CD14-positive monocyte (primary cell): ENCODE measurements around the gene GPR65. TPM values are rescaled to one million over a fixed set of nuclear protein-coding genes. Genes with fewer than 3 reads are reported as not detected.

ENCODE experiments used
- DNase-seq, 3 donors: peaks; one replicate each; pipeline ENCODE4 v3.0.0-alpha.2; 2011 to 2022
- H2AFZ ChIP-seq: 2 replicates; pipeline ENCODE4 v1.6.0; 2012; ENCODE audit warnings: mild to moderate bottlenecking, low read depth, low read length, inconsistent platforms; ENCODE audit not compliant: insufficient read depth, poor library complexity, severe bottlenecking
- H3K27ac ChIP-seq, 2 donors: 1 replicate in 1 of 2; 2 replicates in 1 of 2; pipeline ENCODE4 v1.5.1; 2012 to 2013; ENCODE audit warnings: low read length in 2 of 2, control low read depth in 1 of 2, inconsistent platforms in 1 of 2, low read depth in 1 of 2, mild to moderate bottlenecking in 1 of 2
- H3K27me3 ChIP-seq, 2 donors: one replicate each; pipeline versions ENCODE4 v1.6.0 to v1.6.1; 2011 to 2013; ENCODE audit warnings: low read length in 2 of 2; ENCODE audit not compliant: control insufficient read depth in 2 of 2, insufficient read depth in 2 of 2
- H3K36me3 ChIP-seq, 2 donors: replicated peaks in 1 of 2; 1 replicate in 1 of 2; 2 replicates in 1 of 2; pipeline versions ENCODE4 v1.5.1 to v1.6.1; 2012 to 2013; ENCODE audit warnings: low read length in 2 of 2, control low read depth in 1 of 2, inconsistent platforms in 1 of 2, mild to moderate bottlenecking in 1 of 2; ENCODE audit not compliant: insufficient read depth in 2 of 2, control insufficient read depth in 1 of 2
- H3K4me1 ChIP-seq, 2 donors: 1 replicate in 1 of 2; 2 replicates in 1 of 2; pipeline versions ENCODE4 v1.5.1 to v1.6.1; 2012 to 2013; ENCODE audit warnings: low read length in 2 of 2, control low read depth in 1 of 2, inconsistent platforms in 1 of 2, mild to moderate bottlenecking in 1 of 2, moderate library complexity in 1 of 2; ENCODE audit not compliant: insufficient read depth in 2 of 2, control insufficient read depth in 1 of 2
- H3K4me2 ChIP-seq: replicated peaks from 2 replicates; pipeline ENCODE3; 2012; ENCODE audit warnings: low read length, moderate library complexity, mild to moderate bottlenecking; ENCODE audit not compliant: poor library complexity, severe bottlenecking; ENCODE audit errors: extremely low read depth
- H3K4me3 ChIP-seq, 3 experiments: fragments of 200-600 bp in 1 of 3; sonication (generic) in 1 of 3; replicated peaks in 1 of 3; 1 replicate in 2 of 3; 2 replicates in 1 of 3; pipeline ENCODE4 v1.5.1; 2011 to 2013; ENCODE audit warnings: low read length in 3 of 3, mild to moderate bottlenecking in 3 of 3, control low read depth in 2 of 3, low read depth in 2 of 3, inconsistent platforms in 1 of 3, moderate library complexity in 1 of 3
- H3K79me2 ChIP-seq: 2 replicates; pipeline ENCODE4 v1.6.0; 2012; ENCODE audit warnings: mild to moderate bottlenecking, control low read depth, inconsistent platforms, low read length, moderate library complexity; ENCODE audit not compliant: insufficient read depth
- H3K9ac ChIP-seq: 2 replicates; pipeline ENCODE4 v1.6.0; 2017; ENCODE audit warnings: low read length, mild to moderate bottlenecking; ENCODE audit not compliant: insufficient read depth, poor library complexity, severe bottlenecking
- H3K9me3 ChIP-seq, 2 donors: replicated peaks in 1 of 2; 1 replicate in 1 of 2; 2 replicates in 1 of 2; pipeline versions ENCODE4 v1.5.1 to v1.6.1; 2012 to 2013; ENCODE audit warnings: low read length in 2 of 2, control low read depth in 1 of 2; ENCODE audit not compliant: control insufficient read depth in 1 of 2, insufficient read depth in 1 of 2
- H4K20me1 ChIP-seq: 2 replicates; pipeline ENCODE4 v1.6.0; 2012; ENCODE audit warnings: mild to moderate bottlenecking, low read length, control low read depth, moderate library complexity; ENCODE audit not compliant: insufficient read depth
- H3K27ac Mint-ChIP-seq, 7 donors: one replicate each; pipeline ENCODE4 v1.8.0; 2020; ENCODE audit warnings: mild to moderate bottlenecking in 7 of 7, mixed read lengths in 7 of 7, moderate library complexity in 6 of 7, inconsistent platforms in 2 of 7
- H3K27me3 Mint-ChIP-seq, 3 donors: one replicate each; pipeline ENCODE4 v1.8.0; 2021 to 2022; ENCODE audit warnings: low read depth in 3 of 3, mild to moderate bottlenecking in 3 of 3, mixed read lengths in 3 of 3, moderate library complexity in 3 of 3, inconsistent platforms in 1 of 3
- H3K36me3 Mint-ChIP-seq, 2 donors: one replicate each; pipeline ENCODE4 v1.8.0; 2020; ENCODE audit warnings: mixed read lengths in 2 of 2, inconsistent platforms in 1 of 2, mild to moderate bottlenecking in 1 of 2
- H3K4me1 Mint-ChIP-seq: one replicate; pipeline ENCODE4 v1.8.0; 2020; ENCODE audit warnings: mild to moderate bottlenecking, mixed read lengths
- H3K4me3 Mint-ChIP-seq, 2 donors: one replicate each; pipeline ENCODE4 v1.8.0; 2020; ENCODE audit warnings: mild to moderate bottlenecking in 2 of 2, mixed read lengths in 2 of 2, moderate library complexity in 1 of 2
- H3K9me3 Mint-ChIP-seq, 7 donors: one replicate each; pipeline ENCODE4 v1.8.0; 2020 to 2022; ENCODE audit warnings: mixed read lengths in 7 of 7, mild to moderate bottlenecking in 6 of 7, moderate library complexity in 6 of 7, inconsistent platforms in 2 of 7
- WGBS: methylation state at CpG from one replicate; pipeline ENCODE4 v1.1.5; 2013; ENCODE audit warnings: missing lambda C conversion rate; ENCODE audit not compliant: insufficient coverage; 5-methylcytosine and 5-hydroxymethylcytosine counted together
- intact Hi-C, 2 donors: fragments of 100-400 bp; cut with micrococcal nuclease; formaldehyde crosslinking; loops; one replicate each; pipeline versions ENCODE4 v1.15.0 to v1.15.1; 2023
- polyA plus RNA-seq, 3 donors: library from polyadenylated mRNA; depleted of rRNA in 1 of 3; unstranded in 2 of 3; stranded (reverse) in 1 of 3; fragments of 300-500 nt in 2 of 3; fragments of >200 nt in 1 of 3; fragmentation: Illumina TruSeq in 2 of 3; gene quantifications; 1 replicate in 2 of 3; 2 replicates in 1 of 3; pipeline ENCODE4 v1.2.3, GENCODE V29; 2012 to 2021
- TF ChIP-seq, protein P1 (sequence below): fragments of 200-600 bp; IDR thresholded peaks from one replicate; pipeline ENCODE4 v1.8.0; 2022; ENCODE audit warnings: antibody characterized with exemption, mild to moderate bottlenecking

Gene GPR65
- polyA plus RNA-seq, 3 donors = 15.5 to 33.3 (median 20.6) TPM

DNA sequence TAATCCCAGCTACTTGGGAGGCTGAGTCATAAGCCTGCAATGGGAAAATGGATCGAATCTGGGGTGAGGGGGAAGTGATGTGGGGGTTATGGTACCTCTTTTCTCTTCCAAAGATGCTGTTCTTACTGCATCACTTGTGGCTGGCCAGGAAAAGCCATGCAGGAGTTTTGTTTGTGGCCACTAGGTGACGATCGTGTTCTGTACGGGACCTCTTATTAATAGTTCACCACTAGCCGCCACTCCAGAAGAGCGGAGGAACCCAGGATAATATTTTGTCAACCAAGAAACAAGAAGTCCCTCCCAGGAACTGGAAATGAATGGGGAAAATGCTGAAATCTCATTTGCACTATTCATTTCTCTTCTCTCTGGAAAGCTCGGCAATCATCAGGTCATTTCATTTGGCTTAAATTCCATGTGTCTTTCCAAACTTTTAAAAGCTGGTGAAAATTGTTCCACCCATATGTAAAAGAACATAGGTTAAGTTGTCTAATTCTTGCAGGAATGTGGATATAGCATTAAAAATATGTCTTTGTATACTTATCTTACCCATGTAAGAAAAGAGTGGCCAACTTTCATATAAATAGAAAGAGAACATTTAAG lies 8.9 kb downstream of the GPR65 start:
- DNase-seq = peak; percentile 70 to 88 (median 85)
- Histone ChIP-seq H2AFZ (no peak overlapping the region), H3K36me3 (peaks cover 28 to 47% of the 10 kb centered on the region in 2 donors), H3K9ac (no peak overlapping the region), H3K4me2 (peak overlapping the region; percentile 62), H3K27me3 (no peaks in the 10 kb centered on the region), H4K20me1 (peaks cover 27% of the 10 kb centered on the region), H3K4me1 (peaks cover 42 to 62% of the 10 kb centered on the region in 2 donors), H3K9me3 (no peaks in the 10 kb centered on the region), H3K79me2 (peaks cover 89% of the 10 kb centered on the region), H3K4me3 (peak overlapping the region in 1 of 3 experiments; percentile 50), H3K27ac (peak overlapping the region in 1 of 2 donors; percentile 65)
- Mint-ChIP-seq H3K9me3 (peaks cover 0 to 3% (median 0%) of the 10 kb centered on the region in 7 donors), H3K4me3 (peak overlapping the region in 1 of 2 donors; percentile 51), H3K27me3 (peaks cover 0 to 1% (median 0%) of the 10 kb centered on the region in 3 donors), H3K36me3 (peaks cover 61 to 68% of the 10 kb centered on the region in 2 donors), H3K4me1 (peaks cover 69% of the 10 kb centered on the region), H3K27ac (peak overlapping the region in 5 of 7 donors; percentile 69 to 87 (median 81))
- TF ChIP-seq, protein P1, sequence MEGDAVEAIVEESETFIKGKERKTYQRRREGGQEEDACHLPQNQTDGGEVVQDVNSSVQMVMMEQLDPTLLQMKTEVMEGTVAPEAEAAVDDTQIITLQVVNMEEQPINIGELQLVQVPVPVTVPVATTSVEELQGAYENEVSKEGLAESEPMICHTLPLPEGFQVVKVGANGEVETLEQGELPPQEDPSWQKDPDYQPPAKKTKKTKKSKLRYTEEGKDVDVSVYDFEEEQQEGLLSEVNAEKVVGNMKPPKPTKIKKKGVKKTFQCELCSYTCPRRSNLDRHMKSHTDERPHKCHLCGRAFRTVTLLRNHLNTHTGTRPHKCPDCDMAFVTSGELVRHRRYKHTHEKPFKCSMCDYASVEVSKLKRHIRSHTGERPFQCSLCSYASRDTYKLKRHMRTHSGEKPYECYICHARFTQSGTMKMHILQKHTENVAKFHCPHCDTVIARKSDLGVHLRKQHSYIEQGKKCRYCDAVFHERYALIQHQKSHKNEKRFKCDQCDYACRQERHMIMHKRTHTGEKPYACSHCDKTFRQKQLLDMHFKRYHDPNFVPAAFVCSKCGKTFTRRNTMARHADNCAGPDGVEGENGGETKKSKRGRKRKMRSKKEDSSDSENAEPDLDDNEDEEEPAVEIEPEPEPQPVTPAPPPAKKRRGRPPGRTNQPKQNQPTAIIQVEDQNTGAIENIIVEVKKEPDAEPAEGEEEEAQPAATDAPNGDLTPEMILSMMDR = peak; percentile 95
- WGBS = 0% methylated on average over 1 of the region's 7 CpGs
- intact Hi-C loops = loop anchor here (5.0 to 10.0 kb wide), 3 partner anchors 33 to 153 kb away; no protein-coding TSS in a partner anchor

DNA sequence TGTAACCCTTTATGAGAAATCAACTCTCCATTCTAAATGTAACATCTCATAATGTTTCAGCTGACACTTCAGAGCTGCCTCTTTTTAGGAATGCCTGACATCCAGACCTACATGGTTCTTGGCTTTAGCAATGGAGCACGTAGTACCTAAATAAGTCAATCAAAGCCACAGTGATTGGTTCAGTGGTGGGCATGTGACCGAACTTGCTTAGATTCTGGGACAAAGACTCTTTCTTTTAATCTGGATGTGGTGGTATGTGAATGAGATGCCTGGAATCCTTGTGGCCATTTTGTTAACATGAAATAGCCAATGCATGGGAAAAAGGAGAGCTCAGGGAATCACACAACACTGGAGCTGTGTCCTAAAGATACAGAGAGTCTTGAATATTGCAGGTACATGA lies 11.8 kb downstream of the GPR65 start:
- H3K9me3 ChIP-seq = peaks cover 0 to 6% of the 10 kb centered on the region in 2 donors
- H3K27ac Mint-ChIP-seq = peak overlapping the region in 5 of 7 donors; percentile 61 to 81 (median 62)
- TF ChIP-seq, protein P1 = no peak
- no peak overlapping the region for H3K4me2 ChIP-seq
- H3K36me3 ChIP-seq = peaks cover 11 to 29% of the 10 kb centered on the region in 2 donors
- H3K79me2 ChIP-seq = peaks cover 60% of the 10 kb centered on the region
- H3K4me1 ChIP-seq = peaks cover 36 to 43% of the 10 kb centered on the region in 2 donors
- H3K36me3 Mint-ChIP-seq = peaks cover 55 to 56% of the 10 kb centered on the region in 2 donors
- H2AFZ ChIP-seq = no peak overlapping the region
- peaks cover 0 to 2% (median 1%) of the 10 kb centered on the region in 3 donors for H3K27me3 Mint-ChIP-seq
- peak overlapping the region in 1 of 2 donors; percentile 66 for H3K27ac ChIP-seq
- no peak overlapping the region for H3K4me3 ChIP-seq
- no peak overlapping the region for H3K9ac ChIP-seq
- no peak for DNase-seq
- H3K9me3 Mint-ChIP-seq = peaks cover 0 to 7% (median 0%) of the 10 kb centered on the region in 7 donors
- H3K4me1 Mint-ChIP-seq = peaks cover 51% of the 10 kb centered on the region
- no peaks in the 10 kb centered on the region for H3K27me3 ChIP-seq
- WGBS = 100% methylated on average over 2 of the region's 2 CpGs
- peaks cover 13% of the 10 kb centered on the region for H4K20me1 ChIP-seq
- intact Hi-C loops = loop anchor here in 1 of 2 donors (10.0 kb wide), 1 partner anchor 48 kb away; no protein-coding TSS in a partner anchor
- H3K4me3 Mint-ChIP-seq = no peak overlapping the region
